ENCODE data around the gene CLASP1.
"Not testable (repeated sequence)": the region's sequence is repeated elsewhere in the genome, so short reads cannot be mapped to it uniquely, and the experiment has no call there.

The CLASP1 gene

GRCh38 chr2:121649149-121649595, at the start of gene CLASP1:
CLASP1 (minus strand) TSS chr2:121649462; CDS start chr2:121605895, 43,567 bp downstream.
- H3K27me3 ChIP-seq (ENCODE audit: control insufficient read depth, insufficient read depth, low read length), result no peaks in the 10 kb centered on the region
- peak within 1 kb of the TSS; percentile 97 for H3K9ac ChIP-seq (ENCODE audit: low read length)
- H3K4me3 ChIP-seq (ENCODE audit: low read length), result peak within 1 kb of the TSS; percentile 98
- no peaks in the 10 kb centered on the region for H3K36me3 ChIP-seq (ENCODE audit: control insufficient read depth, insufficient read depth, low read length)
- no peaks in the 10 kb centered on the region for H3K9me3 ChIP-seq (ENCODE audit: control insufficient read depth, low read length)
- H3K4me1 ChIP-seq (ENCODE audit: control insufficient read depth, insufficient read depth, low read length), result peaks cover 4% of the 10 kb centered on the region

DNA sequence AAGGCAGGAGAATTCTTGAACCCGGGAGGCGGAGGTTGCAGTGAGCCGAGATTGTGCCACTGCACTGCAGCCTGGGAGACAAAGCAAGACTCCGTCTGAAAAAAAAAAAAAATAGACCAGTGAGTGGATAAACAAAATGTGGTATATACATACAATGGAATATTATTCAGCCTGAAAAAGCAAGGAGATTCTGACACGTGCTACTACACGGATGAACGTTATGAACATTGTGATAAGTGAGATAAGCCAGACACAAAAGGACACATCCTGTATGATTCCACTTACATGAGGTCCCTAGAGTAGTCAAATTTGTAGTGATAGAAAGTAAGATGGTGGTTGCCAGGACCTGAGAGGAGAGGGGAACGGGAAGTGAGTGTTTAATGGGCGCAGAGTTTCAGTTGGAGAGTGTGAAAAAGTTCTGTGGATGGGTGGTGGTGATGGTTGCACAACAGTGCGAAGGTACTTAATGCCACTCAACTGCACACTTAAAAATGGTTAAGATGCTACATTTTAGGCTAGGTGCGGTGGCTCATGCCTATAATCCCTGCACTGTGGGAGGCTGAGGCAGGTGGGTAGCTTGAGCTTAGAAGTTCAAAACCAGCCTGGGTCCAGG, 49.2 kb upstream of the CLASP1 start:
- Histone ChIP-seq H3K4me1 (ENCODE audit: control insufficient read depth, insufficient read depth, low read length) (peaks cover 20% of the 10 kb centered on the region), H3K4me3 (ENCODE audit: low read length) (no peak overlapping the region), H3K9me3 (ENCODE audit: control insufficient read depth, low read length) (no peaks in the 10 kb centered on the region), H3K36me3 (ENCODE audit: control insufficient read depth, insufficient read depth, low read length) (no peaks in the 10 kb centered on the region), H3K27me3 (ENCODE audit: control insufficient read depth, insufficient read depth, low read length) (no peaks in the 10 kb centered on the region), H3K9ac (ENCODE audit: low read length) (no peak overlapping the region)

DNA sequence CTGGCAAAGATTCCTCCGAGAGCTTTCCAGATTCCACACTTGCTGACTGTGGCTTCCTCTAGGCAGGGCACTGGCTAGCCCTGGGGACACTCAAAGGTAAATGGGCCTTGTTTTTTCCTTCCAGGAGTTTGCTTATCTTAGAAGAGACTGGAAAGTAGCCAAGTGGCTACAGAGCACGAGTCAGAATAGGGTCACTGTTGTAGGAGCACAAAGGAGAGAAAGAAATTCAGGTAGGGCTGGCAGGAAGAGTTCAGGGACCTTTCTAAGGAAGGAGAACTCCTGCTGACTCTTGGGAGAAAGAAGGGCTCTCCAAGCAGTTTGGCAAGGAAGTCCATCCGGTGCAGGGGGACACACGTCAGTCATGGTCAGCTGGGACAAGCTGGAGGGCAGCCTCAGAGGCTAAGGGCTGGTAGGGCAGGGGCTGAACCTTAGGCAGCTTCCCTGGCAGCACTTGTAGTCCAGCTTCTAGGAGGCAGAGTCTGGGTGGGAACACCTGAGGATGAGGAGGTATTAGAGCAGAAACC, 47.9 kb upstream of the CLASP1 start:
- no peaks in the 10 kb centered on the region for H3K36me3 ChIP-seq (ENCODE audit: control insufficient read depth, insufficient read depth, low read length)
- no peak overlapping the region for H3K9ac ChIP-seq (ENCODE audit: low read length)
- no peaks in the 10 kb centered on the region for H3K27me3 ChIP-seq (ENCODE audit: control insufficient read depth, insufficient read depth, low read length)
- no peaks in the 10 kb centered on the region for H3K9me3 ChIP-seq (ENCODE audit: control insufficient read depth, low read length)
- no peak overlapping the region for H3K4me3 ChIP-seq (ENCODE audit: low read length)
- H3K4me1 ChIP-seq (ENCODE audit: control insufficient read depth, insufficient read depth, low read length), result peaks cover 20% of the 10 kb centered on the region

GRCh38 chr2:121696410-121696930, 47.2 kb upstream of the CLASP1 start:
- no peaks in the 10 kb centered on the region for H3K9me3 ChIP-seq (ENCODE audit: control insufficient read depth, low read length)
- no peaks in the 10 kb centered on the region for H3K27me3 ChIP-seq (ENCODE audit: control insufficient read depth, insufficient read depth, low read length)
- H3K36me3 ChIP-seq (ENCODE audit: control insufficient read depth, insufficient read depth, low read length), result no peaks in the 10 kb centered on the region
- no peak overlapping the region for H3K4me3 ChIP-seq (ENCODE audit: low read length)
- no peak overlapping the region for H3K9ac ChIP-seq (ENCODE audit: low read length)
- H3K4me1 ChIP-seq (ENCODE audit: control insufficient read depth, insufficient read depth, low read length), result peaks cover 20% of the 10 kb centered on the region

GRCh38 chr2:121695171-121695451, 45.8 kb upstream of the CLASP1 start:
- no peak overlapping the region for H3K4me3 ChIP-seq (ENCODE audit: low read length)
- H3K9ac ChIP-seq (ENCODE audit: low read length), result no peak overlapping the region
- H3K36me3 ChIP-seq (ENCODE audit: control insufficient read depth, insufficient read depth, low read length), result no peaks in the 10 kb centered on the region

GRCh38 chr2:121694398-121695170, 45.3 kb upstream of the CLASP1 start:
- Histone ChIP-seq H3K36me3 (ENCODE audit: control insufficient read depth, insufficient read depth, low read length) (no peaks in the 10 kb centered on the region), H3K9ac (ENCODE audit: low read length) (no peak overlapping the region)

More at GRCh38 chr2:121695171-121695451, 45.8 kb upstream of the CLASP1 start:
- Histone ChIP-seq H3K27me3 (ENCODE audit: control insufficient read depth, insufficient read depth, low read length) (no peaks in the 10 kb centered on the region), H3K4me1 (ENCODE audit: control insufficient read depth, insufficient read depth, low read length) (peaks cover 19% of the 10 kb centered on the region), H3K9me3 (ENCODE audit: control insufficient read depth, low read length) (no peaks in the 10 kb centered on the region)

DNA sequence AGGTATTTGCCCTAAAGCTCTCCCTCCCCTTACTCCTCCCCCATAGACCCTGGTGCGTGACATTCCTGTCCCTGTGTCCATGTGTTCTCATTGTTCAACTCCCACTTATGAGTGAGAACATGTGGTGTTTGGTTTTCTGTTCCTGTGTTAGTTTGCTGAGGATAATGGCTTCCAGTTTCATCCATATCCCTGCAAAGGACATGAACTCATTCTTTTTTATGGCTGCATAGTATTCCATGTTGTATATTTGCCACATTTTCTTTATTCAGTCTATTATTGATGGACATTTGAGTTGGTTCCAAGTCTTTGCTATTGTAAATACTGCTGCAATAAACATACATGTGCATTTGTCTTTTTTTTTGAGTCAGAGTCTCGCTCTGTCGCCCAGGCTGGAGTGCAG, 41.3 kb upstream of the CLASP1 start:
- not testable (repeated sequence) for H3K36me3 ChIP-seq (ENCODE audit: control insufficient read depth, insufficient read depth, low read length); H3K9ac ChIP-seq (ENCODE audit: low read length); H3K4me1 ChIP-seq (ENCODE audit: control insufficient read depth, insufficient read depth, low read length); H3K27me3 ChIP-seq (ENCODE audit: control insufficient read depth, insufficient read depth, low read length); H3K4me3 ChIP-seq (ENCODE audit: low read length); H3K9me3 ChIP-seq (ENCODE audit: control insufficient read depth, low read length)

More at GRCh38 chr2:121694398-121695170, 45.3 kb upstream of the CLASP1 start:
- peaks cover 14% of the 10 kb centered on the region for H3K4me1 ChIP-seq (ENCODE audit: control insufficient read depth, insufficient read depth, low read length)
- no peaks in the 10 kb centered on the region for H3K27me3 ChIP-seq (ENCODE audit: control insufficient read depth, insufficient read depth, low read length)
- H3K9me3 ChIP-seq (ENCODE audit: control insufficient read depth, low read length), result no peaks in the 10 kb centered on the region
- H3K4me3 ChIP-seq (ENCODE audit: low read length), result no peak overlapping the region

DNA sequence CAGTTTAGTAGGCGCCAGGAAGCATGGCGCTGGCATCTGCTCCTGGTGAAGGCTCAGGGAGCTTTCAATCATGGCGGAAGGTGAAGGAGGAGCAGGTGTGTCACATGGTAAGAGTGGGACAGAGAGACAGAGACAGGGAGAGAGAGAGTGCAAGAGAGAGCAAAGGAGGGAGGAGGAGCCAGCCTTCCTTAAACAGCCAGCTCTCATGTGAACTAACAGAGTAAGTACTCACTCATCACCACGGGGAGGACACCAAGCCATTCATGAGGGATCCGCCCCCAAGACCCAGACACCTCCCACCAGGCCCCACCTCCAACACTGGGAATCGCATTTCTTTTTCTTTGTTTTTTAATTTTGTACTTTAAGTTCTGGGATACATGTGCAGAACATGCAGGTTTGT, 40.8 kb upstream of the CLASP1 start:
- Histone ChIP-seq H3K36me3 (ENCODE audit: control insufficient read depth, insufficient read depth, low read length) (no peaks in the 10 kb centered on the region), H3K4me3 (ENCODE audit: low read length) (no peak overlapping the region), H3K9me3 (ENCODE audit: control insufficient read depth, low read length) (no peaks in the 10 kb centered on the region), H3K27me3 (ENCODE audit: control insufficient read depth, insufficient read depth, low read length) (no peaks in the 10 kb centered on the region), H3K4me1 (ENCODE audit: control insufficient read depth, insufficient read depth, low read length) (no peaks in the 10 kb centered on the region), H3K9ac (ENCODE audit: low read length) (no peak overlapping the region)

- Histone ChIP-seq H3K36me3 (ENCODE audit: control insufficient read depth, insufficient read depth, low read length) (no peaks in the 10 kb centered on the region), H3K9ac (ENCODE audit: low read length) (no peak overlapping the region), H3K27me3 (ENCODE audit: control insufficient read depth, insufficient read depth, low read length) (no peaks in the 10 kb centered on the region)
These were observed 40.1 kb upstream of the CLASP1 start for GRCh38 chr2:121689356-121689755.

GRCh38 chr2:121688820-121689219, 39.6 kb upstream of the CLASP1 start:
- no peaks in the 10 kb centered on the region for H3K4me1 ChIP-seq (ENCODE audit: control insufficient read depth, insufficient read depth, low read length)
- no peaks in the 10 kb centered on the region for H3K36me3 ChIP-seq (ENCODE audit: control insufficient read depth, insufficient read depth, low read length)
- H3K27me3 ChIP-seq (ENCODE audit: control insufficient read depth, insufficient read depth, low read length), result no peaks in the 10 kb centered on the region
- H3K4me3 ChIP-seq (ENCODE audit: low read length), result no peak overlapping the region
- no peak overlapping the region for H3K9ac ChIP-seq (ENCODE audit: low read length)
- no peaks in the 10 kb centered on the region for H3K9me3 ChIP-seq (ENCODE audit: control insufficient read depth, low read length)

More at GRCh38 chr2:121689356-121689755, 40.1 kb upstream of the CLASP1 start:
- H3K4me3 ChIP-seq (ENCODE audit: low read length), result no peak overlapping the region
- H3K9me3 ChIP-seq (ENCODE audit: control insufficient read depth, low read length), result no peaks in the 10 kb centered on the region
- no peaks in the 10 kb centered on the region for H3K4me1 ChIP-seq (ENCODE audit: control insufficient read depth, insufficient read depth, low read length)

GRCh38 chr2:121686902-121687301, 37.6 kb upstream of the CLASP1 start:
- Histone ChIP-seq H3K36me3 (ENCODE audit: control insufficient read depth, insufficient read depth, low read length) (no peaks in the 10 kb centered on the region), H3K4me3 (ENCODE audit: low read length) (no peak overlapping the region), H3K4me1 (ENCODE audit: control insufficient read depth, insufficient read depth, low read length) (no peaks in the 10 kb centered on the region), H3K9ac (ENCODE audit: low read length) (no peak overlapping the region), H3K27me3 (ENCODE audit: control insufficient read depth, insufficient read depth, low read length) (no peaks in the 10 kb centered on the region), H3K9me3 (ENCODE audit: control insufficient read depth, low read length) (no peaks in the 10 kb centered on the region)

DNA sequence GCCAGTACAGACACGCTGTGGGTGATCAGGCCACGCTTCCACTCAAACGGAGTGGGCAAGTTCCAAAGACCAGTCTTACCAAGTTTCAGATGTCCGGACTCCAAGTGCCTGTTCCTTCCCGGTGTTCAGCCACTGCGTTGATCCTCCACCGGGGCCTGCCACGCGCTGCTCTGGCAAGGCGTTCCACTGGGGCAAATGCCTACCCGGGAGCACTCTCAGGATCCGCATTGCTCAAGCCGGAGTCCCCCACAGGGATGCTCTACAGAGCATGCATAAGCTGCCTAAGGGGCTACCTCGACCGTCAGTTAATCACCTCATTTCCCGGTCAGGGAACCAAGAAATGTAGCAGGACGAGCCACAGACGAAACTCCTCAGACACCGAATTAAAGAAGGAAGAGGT, 37.0 kb upstream of the CLASP1 start:
- H3K36me3 ChIP-seq (ENCODE audit: control insufficient read depth, insufficient read depth, low read length), result no peaks in the 10 kb centered on the region
- H3K9me3 ChIP-seq (ENCODE audit: control insufficient read depth, low read length), result no peaks in the 10 kb centered on the region
- H3K27me3 ChIP-seq (ENCODE audit: control insufficient read depth, insufficient read depth, low read length), result no peaks in the 10 kb centered on the region
- no peak overlapping the region for H3K9ac ChIP-seq (ENCODE audit: low read length)
- H3K4me1 ChIP-seq (ENCODE audit: control insufficient read depth, insufficient read depth, low read length), result no peaks in the 10 kb centered on the region
- H3K4me3 ChIP-seq (ENCODE audit: low read length), result no peak overlapping the region

Data from mucosa of stomach (tissue), 1 donor.